Small intestine (tissue), 7 donors: ENCODE measurements around the gene DCUN1D3. TPM values are rescaled to one million over a fixed set of nuclear protein-coding genes. Genes with fewer than 3 reads are reported as not detected.
A peak's percentile ranks its signal among the peaks of the same experiment; 100 is the strongest.
"Not testable (repeated sequence)": the region's sequence is repeated elsewhere in the genome, so short reads cannot be mapped to it uniquely, and the experiment has no call there.

Source experiments
- DNase-seq, 2 donors: peaks; one replicate each; pipeline versions ENCODE4 v3.0.0 to v3.0.0-alpha.2; 2013
- FAIRE-seq: peaks from 2 replicates; lab custom pipeline; 2012; peaks lifted over from hg19 to GRCh38; lab: Jason Lieb, UNC
- H3K27ac ChIP-seq, 3 donors: one replicate each; pipeline ENCODE4 v1.5.1; 2013; ENCODE audit warnings: low read length in 2 of 3, mild to moderate bottlenecking in 2 of 3, control low read depth in 1 of 3, inconsistent platforms in 1 of 3, low read depth in 1 of 3, moderate library complexity in 1 of 3
- H3K27me3 ChIP-seq, 3 donors: one replicate each; pipeline ENCODE4 v1.6.1; 2013; ENCODE audit warnings: low read length in 3 of 3, inconsistent platforms in 1 of 3; ENCODE audit not compliant: control insufficient read depth in 3 of 3, insufficient read depth in 3 of 3
- H3K36me3 ChIP-seq, 3 donors: one replicate each; pipeline ENCODE4 v1.6.1; 2013; ENCODE audit warnings: low read length in 3 of 3, inconsistent platforms in 1 of 3, low read depth in 1 of 3, mild to moderate bottlenecking in 1 of 3, moderate library complexity in 1 of 3; ENCODE audit not compliant: control insufficient read depth in 3 of 3, insufficient read depth in 2 of 3
- H3K4me1 ChIP-seq, 3 donors: one replicate each; pipeline ENCODE4 v1.6.1; 2013; ENCODE audit warnings: low read length in 2 of 3, inconsistent platforms in 1 of 3, low read depth in 1 of 3, mild to moderate bottlenecking in 1 of 3, moderate library complexity in 1 of 3; ENCODE audit not compliant: control insufficient read depth in 3 of 3, insufficient read depth in 2 of 3
- H3K4me3 ChIP-seq, 3 donors: one replicate each; pipeline ENCODE4 v1.5.1; 2013; ENCODE audit warnings: low read length in 3 of 3, control low read depth in 1 of 3, inconsistent platforms in 1 of 3, low read depth in 1 of 3, mild to moderate bottlenecking in 1 of 3, moderate library complexity in 1 of 3
- H3K9me3 ChIP-seq, 2 donors: one replicate each; pipeline ENCODE4 v1.6.1; 2013; ENCODE audit warnings: low read depth in 1 of 2, low read length in 1 of 2; ENCODE audit not compliant: control insufficient read depth in 2 of 2, insufficient read depth in 1 of 2
- WGBS, 3 donors: extraction: QIAGEN DNeasy Blood & Tissue Kit; methylation state at CpG; one replicate each; pipeline ENCODE4 v1.1.7; 2013; 5-methylcytosine and 5-hydroxymethylcytosine counted together
- polyA plus RNA-seq, 4 donors: library from polyadenylated mRNA; stranded (reverse) in 3 of 4; unstranded in 1 of 4; fragments of 200-250 nt in 3 of 4; fragments of 120-200 nt in 1 of 4; gene quantifications; one replicate each; pipeline versions ENCODE4 v1.2.1 to v1.2.3, GENCODE V29; 2013
- donor health status: healthy with polysubstance abuse.
- donor health status: control.
- donor health status: control.
- donor health status: Bipolar disorder and iron deficiency.
- donor health status: healthy.

The DCUN1D3 gene
- polyA plus RNA-seq, 4 donors = 1.6 to 18.0 (median 3.8) TPM

- no peak overlapping the region for H3K4me3 ChIP-seq
- H3K27me3 ChIP-seq = no peaks in the 10 kb centered on the region
- H3K27ac ChIP-seq = no peak overlapping the region
- H3K4me1 ChIP-seq = peaks cover 0 to 3% (median 2%) of the 10 kb centered on the region in 3 donors
- WGBS, 3 donors = 86 to 91% (median 89%) methylated on average over 4 of the region's 4 CpGs
- FAIRE-seq (no peak), DNase-seq (no peak)
- no peaks in the 10 kb centered on the region for H3K9me3 ChIP-seq
- H3K36me3 ChIP-seq = peaks cover 0 to 6% (median 5%) of the 10 kb centered on the region in 3 donors
Observed at GRCh38 chr16:20821682-20822081, 78.5 kb downstream of the DCUN1D3 start.

GRCh38 chr16:20818929-20819585 lies 81.1 kb downstream of the DCUN1D3 start:
- WGBS, 3 donors = 93 to 99% (median 96%) methylated on average over 4 of the region's 4 CpGs
- H3K27ac ChIP-seq = no peak overlapping the region
- FAIRE-seq = no peak
- H3K36me3 ChIP-seq = peaks cover 0 to 12% (median 8%) of the 10 kb centered on the region in 3 donors
- no peak for DNase-seq
- H3K4me1 ChIP-seq = no peaks in the 10 kb centered on the region
- H3K4me3 ChIP-seq = no peak overlapping the region
- no peaks in the 10 kb centered on the region for H3K9me3 ChIP-seq
- no peaks in the 10 kb centered on the region for H3K27me3 ChIP-seq

- Histone ChIP-seq H3K4me1 (no peaks in the 10 kb centered on the region), H3K27ac (no peak overlapping the region), H3K4me3 (no peak overlapping the region), H3K36me3 (peaks cover 0 to 12% (median 5%) of the 10 kb centered on the region in 3 donors), H3K9me3 (no peaks in the 10 kb centered on the region), H3K27me3 (no peaks in the 10 kb centered on the region)
- FAIRE-seq (no peak), DNase-seq (no peak)
- 80 to 93% (median 81%) methylated on average over 4 of the region's 4 CpGs for WGBS, 3 donors
Observed at GRCh38 chr16:20814784-20815183, 85.4 kb downstream of the DCUN1D3 start.

- no peak for FAIRE-seq
- Histone ChIP-seq H3K27ac (peak overlapping the region in 1 of 3 donors; percentile 2), H3K27me3 (no peaks in the 10 kb centered on the region), H3K4me3 (no peak overlapping the region), H3K4me1 (peaks cover 0 to 2% (median 0%) of the 10 kb centered on the region in 3 donors), H3K36me3 (peaks cover 0 to 10% (median 3%) of the 10 kb centered on the region in 3 donors), H3K9me3 (no peaks in the 10 kb centered on the region)
- DNase-seq = no peak
- 51 to 75% (median 65%) methylated on average over 2 of the region's 2 CpGs for whole genome bisulfite sequencing, 3 donors
Observed at GRCh38 chr16:20812510-20812909, 87.6 kb downstream of the DCUN1D3 start.

- Histone ChIP-seq H3K27ac (no peak overlapping the region), H3K4me3 (no peak overlapping the region), H3K9me3 (no peaks in the 10 kb centered on the region), H3K36me3 (peaks cover 0 to 10% (median 3%) of the 10 kb centered on the region in 3 donors), H3K27me3 (no peaks in the 10 kb centered on the region), H3K4me1 (peaks cover 0 to 2% (median 0%) of the 10 kb centered on the region in 3 donors)
- FAIRE-seq = no peak
- WGBS, 3 donors = 24 to 68% (median 42%) methylated on average over 10 of the region's 10 CpGs
- peak in 1 of 2 donors; percentile 59 for DNase-seq
Observed at GRCh38 chr16:20811889-20812439, 88.2 kb downstream of the DCUN1D3 start.

- H3K4me1 ChIP-seq = peaks cover 0 to 6% (median 0%) of the 10 kb centered on the region in 3 donors
- no peak for FAIRE-seq
- no peak overlapping the region for H3K4me3 ChIP-seq
- H3K36me3 ChIP-seq = peaks cover 0 to 3% (median 0%) of the 10 kb centered on the region in 3 donors
- DNase-seq = no peak
- H3K27me3 ChIP-seq = no peaks in the 10 kb centered on the region
- H3K9me3 ChIP-seq = no peaks in the 10 kb centered on the region
- 92 to 94% (median 92%) methylated on average over 11 of the region's 11 CpGs for WGBS, 3 donors
- no peak overlapping the region for H3K27ac ChIP-seq
Observed at GRCh38 chr16:20807862-20808261, 92.3 kb downstream of the DCUN1D3 start.

GRCh38 chr16:20806168-20807050 lies 93.7 kb downstream of the DCUN1D3 start, which contains the start of the genes ERI2 and REXO5:
Gene ERI2 (minus strand): TSS chr16:20806472. CDS start chr16:20806430, 42 bp downstream.
Gene REXO5 (plus strand): TSS chr16:20806527. CDS start chr16:20806954, 427 bp downstream.
- peaks cover 0 to 11% (median 2%) of the 10 kb centered on the region in 3 donors for H3K36me3 ChIP-seq
- whole genome bisulfite sequencing, 3 donors = 0 to 1% (median 0%) methylated on average over 68 to 74 of the region's 74 CpGs
- H3K4me1 ChIP-seq = peaks cover 0 to 6% (median 0%) of the 10 kb centered on the region in 3 donors
- no peaks in the 10 kb centered on the region for H3K27me3 ChIP-seq
- DNase-seq (peak; percentile 94 to 97), FAIRE-seq (no peak)
- H3K4me3 ChIP-seq = peak within 1 kb of the TSS; percentile 57 to 95 (median 63)
- no peaks in the 10 kb centered on the region for H3K9me3 ChIP-seq
- H3K27ac ChIP-seq = peak within 1 kb of the TSS; percentile 74 to 96 (median 94)

- Histone ChIP-seq H3K27ac (peak overlapping the region; percentile 74 to 96 (median 94)), H3K4me3 (peak overlapping the region; percentile 57 to 95 (median 63)), H3K36me3 (peaks cover 0 to 11% (median 2%) of the 10 kb centered on the region in 3 donors)
- not testable (repeated sequence) for DNase-seq, H3K27me3 ChIP-seq, FAIRE-seq, H3K9me3 ChIP-seq, H3K4me1 ChIP-seq
- WGBS, 3 donors = 7 to 10% (median 8%) methylated on average over 12 of the region's 12 CpGs
Observed at GRCh38 chr16:20805684-20806167, 94.4 kb downstream of the DCUN1D3 start.
